GM19463 (cell line): ENCODE measurements around the gene GREB1.

Source experiments
- ATAC-seq: cut with Tn5 transposase; IDR thresholded peaks from one replicate; pipeline ENCODE4 v1.9.1; 2021; ENCODE audit warnings: mild to moderate bottlenecking, moderate library complexity; ENCODE audit not compliant: unreplicated experiment

Gene GREB1

GRCh38 chr2:11509657-11510360, 24.0 kb upstream of the GREB1 start:
- ATAC-seq = no peak

- ATAC-seq = no peak
Measured at GRCh38 chr2:11512431-11512830, 21.4 kb upstream of the GREB1 start.

DNA sequence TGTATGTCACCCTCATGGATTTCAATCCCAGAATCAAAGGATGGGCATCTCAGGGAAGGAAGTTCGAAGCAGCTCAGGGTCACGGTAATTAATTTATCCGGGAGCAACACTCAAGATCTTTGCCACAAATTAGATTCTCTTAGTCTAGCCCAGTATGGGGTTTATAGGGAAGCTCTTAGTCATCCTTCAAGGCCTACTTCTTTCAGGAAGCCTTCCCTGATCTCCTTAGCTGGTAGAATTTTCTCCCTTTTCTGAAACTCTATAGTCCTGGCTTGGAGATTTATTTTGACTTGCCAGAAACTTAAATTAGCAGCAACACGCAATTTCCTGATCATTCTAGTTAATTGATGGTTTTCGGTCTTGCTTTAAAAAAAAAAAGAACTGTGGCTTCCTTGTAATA, 20.5 kb upstream of the GREB1 start:
- ATAC-seq = no peak

- ATAC-seq = no peak
Measured at GRCh38 chr2:11514081-11514730, 19.6 kb upstream of the GREB1 start.

DNA sequence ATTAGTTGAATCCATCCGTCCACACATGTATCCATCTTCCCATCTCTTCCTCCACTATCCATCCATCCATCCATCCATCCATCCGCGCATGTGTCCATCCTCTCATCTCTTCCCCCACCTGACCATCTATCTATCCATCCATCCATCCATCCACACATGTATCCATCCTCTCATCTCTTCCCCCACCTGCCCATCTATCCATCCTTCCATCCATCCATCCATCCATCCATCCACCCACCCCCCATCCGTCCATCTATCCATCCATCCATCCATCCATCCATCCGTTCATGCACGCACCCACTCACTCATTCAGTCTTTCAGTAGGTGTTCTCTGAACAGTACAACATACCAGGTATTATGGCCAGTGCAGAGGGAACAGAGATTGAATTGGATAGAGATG, 18.9 kb upstream of the GREB1 start:
- ATAC-seq = no peak

DNA sequence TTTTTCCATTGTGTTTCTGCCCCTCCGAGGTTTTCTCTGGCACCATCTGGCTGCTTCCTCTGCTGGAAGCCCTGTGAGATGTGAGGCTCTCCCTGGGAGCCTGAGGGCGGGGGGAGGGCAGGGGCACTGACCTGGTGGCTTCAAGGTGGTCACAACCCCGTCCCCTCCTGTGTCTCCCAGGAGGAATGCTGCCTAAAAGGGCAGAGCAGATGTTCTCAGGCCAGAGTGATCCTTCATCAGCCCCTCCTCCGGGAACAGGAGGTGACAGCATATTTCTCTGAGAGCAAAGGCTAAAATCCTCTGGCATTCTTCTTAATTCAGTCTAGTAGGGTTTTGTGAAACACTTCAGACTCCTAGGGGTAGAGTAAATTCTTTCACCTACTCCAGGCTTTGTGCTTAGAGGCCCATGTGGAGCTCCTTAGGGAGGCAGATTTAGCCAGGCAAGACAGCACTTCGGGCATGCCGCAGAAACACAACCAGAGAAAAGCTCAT, 18.3 kb upstream of the GREB1 start:
- no peak for ATAC-seq

DNA sequence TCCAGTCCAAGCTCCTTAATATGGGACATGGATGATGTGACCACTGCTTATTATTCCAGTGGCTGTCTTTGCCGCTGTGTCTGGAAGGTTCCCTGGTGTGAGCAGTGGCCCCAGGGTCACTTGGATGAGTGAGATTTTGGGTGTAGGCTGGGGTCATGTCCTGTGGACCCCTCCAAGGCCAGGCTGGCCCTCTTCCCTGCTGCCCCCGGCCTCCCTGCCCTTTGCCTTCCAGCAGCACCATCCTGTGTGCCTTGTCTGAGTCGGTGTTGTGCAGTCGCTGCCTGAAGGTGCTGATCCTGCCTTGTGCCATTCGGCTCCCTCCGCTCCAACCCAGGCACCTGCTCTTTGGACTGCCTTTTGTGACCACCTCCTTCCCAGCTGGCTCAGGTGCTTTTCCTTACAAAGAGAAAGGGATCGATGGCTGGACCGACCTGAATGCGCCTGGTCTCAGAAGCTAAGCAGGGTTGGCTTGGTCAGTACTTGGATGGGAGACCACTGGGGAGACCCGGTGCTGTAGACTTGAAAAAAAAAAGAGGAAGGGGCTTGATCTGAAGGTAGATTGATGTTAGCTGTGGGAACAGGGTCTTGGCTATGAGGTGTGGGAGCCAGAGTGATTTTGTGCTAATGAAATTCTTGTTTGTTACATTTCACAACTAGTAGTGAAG, 16.7 kb upstream of the GREB1 start:
- ATAC-seq = no peak

- no peak for ATAC-seq
Measured at GRCh38 chr2:11517906-11518305, 15.9 kb upstream of the GREB1 start.

DNA sequence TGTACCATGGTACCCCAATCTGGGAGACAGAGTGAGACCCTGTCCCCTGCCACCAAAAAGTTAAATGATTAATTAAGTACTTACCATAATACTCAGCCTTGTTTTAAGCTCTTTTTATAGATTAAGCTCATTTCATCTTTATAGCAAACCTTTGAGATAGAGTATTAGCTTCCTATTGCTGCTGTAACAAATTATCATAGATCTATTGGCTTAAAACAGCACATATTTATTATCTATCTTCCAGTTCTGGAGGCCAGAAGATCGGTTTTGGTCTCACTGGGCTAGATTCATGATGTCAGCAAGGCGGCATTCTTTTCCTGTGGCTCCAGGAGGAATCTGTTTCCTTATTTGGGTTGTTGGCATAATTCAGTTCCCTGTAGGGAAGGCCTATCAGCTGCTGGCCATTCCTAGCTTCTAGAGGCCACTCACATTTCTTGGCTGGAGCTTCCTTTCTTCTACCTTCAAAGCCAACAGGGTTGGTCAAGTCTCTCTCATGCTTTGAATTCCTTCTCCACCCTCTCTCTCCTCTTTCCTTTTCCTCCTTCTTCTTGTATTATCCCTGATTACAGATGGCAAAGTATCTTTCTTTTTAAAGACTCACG, 13.7 kb upstream of the GREB1 start:
- ATAC-seq = no peak

GRCh38 chr2:11521775-11522174, 12.1 kb upstream of the GREB1 start:
- ATAC-seq = no peak

DNA sequence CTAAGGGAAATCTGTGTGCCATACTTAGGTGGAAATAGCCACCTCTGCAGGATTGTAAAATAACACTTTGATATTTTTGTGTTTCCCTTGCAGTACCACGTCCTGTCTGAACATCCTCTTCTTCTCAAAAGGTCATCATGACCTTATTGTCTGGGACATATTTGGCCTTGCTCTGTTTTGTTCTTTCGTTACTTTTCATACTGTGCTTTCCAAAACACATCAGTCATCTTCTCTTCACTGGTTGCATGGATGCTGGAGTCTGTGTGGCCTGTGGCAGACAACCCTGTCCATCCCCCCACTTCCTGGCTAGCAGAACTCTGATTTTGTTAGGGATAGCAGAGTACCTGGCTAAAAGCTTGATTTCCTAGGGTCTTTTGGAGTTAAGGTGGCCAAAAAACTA, 9.4 kb upstream of the GREB1 start:
- no peak for ATAC-seq

- no peak for ATAC-seq
Measured at GRCh38 chr2:11525762-11526161, 8.1 kb upstream of the GREB1 start.

- no peak for ATAC-seq
Measured at GRCh38 chr2:11527001-11527400, 6.8 kb upstream of the GREB1 start.

- ATAC-seq = no peak
Measured at GRCh38 chr2:11528228-11528627, 5.6 kb upstream of the GREB1 start.

DNA sequence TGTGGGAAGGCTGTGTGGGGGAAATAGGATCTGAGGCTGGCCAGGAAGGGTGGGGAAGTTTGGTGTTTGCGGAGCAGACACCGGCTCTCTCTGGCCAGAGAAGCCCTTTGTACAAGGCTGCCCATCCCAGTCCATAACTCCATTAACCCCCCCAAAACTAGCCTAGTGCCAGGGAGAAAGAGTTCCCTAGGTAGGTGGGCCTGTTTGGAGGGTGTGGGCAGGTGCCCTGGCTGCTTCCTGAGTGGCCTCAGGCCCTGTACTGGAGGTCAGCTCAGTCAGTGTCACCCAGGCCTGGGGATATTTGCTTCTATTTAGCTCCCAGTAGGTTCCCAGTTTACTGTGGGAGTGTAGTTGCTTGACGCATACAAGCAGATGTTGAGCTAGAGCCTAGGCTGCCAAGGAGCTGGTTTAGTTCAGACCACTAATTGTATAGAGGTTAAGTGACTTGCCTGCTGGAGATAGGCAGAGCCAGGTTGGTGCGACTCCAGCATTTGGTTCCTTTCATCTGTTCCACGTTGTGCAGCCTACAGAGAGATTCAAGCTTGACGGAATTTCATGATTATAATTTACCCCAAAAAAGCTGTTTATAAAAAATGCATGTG, 2.9 kb upstream of the GREB1 start:
- ATAC-seq = no peak

DNA sequence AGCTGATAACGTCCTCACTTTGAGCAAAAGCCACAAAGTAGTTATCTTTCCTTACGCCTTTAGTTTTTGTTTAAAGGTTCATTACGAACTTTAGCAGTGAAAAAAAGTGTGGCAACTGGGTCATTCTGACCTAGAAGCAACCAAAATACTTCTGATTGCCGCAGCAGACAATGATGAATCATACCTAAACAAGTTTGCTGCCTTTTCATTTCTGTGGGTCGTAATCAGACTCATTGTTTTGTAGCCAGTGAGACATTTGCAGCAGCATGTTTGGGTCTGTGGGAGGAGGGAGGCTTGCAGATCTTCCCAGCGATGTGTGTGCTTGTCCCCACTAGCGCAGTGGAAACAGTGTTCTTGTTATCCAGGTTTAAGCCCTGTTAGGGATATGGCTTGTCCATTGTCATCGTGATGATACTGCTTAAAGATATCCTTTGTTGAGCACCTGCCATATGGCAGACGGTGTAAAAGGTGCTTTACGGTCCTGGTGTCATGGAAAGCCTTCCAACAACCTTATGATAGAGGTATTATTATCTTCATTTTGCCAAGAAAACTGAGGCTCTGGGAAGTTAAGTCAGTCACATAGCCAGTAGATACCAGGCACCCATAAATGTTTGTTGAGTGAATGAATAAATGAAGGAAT, 1.3 kb upstream of the GREB1 start:
- ATAC-seq = no peak

DNA sequence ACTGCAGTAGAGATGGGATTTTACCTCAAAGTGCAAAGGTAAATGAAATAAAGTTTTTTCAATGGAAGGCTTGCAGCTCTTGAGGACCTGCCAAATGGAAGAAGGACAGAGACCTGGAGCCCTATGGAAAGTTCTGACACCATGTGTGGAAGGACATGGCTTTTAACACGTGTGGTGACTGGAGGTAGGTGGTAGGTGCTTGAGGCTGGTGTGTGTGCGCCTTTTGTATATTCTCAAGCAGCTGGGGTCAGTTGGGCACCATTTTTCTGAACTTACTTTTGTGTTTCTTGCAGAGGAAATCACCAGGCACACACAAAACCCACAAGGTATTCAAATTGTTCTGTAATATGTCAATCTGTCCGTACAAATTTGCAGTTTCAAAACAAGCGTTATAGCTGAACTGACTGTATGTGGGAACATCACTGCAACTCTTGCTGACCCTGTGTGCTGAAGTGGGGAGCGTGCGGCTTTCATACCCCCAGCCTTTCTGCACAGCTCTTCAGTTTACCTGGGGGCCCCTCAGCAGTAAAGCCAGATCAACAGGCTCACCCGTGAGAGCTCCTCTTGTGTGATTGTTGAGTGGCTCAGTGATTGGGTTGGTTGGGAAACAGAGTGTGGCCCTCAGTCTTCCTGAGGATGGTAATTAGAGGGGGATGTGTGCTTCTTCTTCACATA, 363 bp downstream of the GREB1 start:
- ATAC-seq = no peak

- no peak for ATAC-seq
Measured at GRCh38 chr2:11534746-11535484, 1.1 kb downstream of the GREB1 start.

GRCh38 chr2:11535899-11536344, 2.1 kb downstream of the GREB1 start:
- no peak for ATAC-seq
